T47D (cell line): Measurements from ENCODE around the gene BANK1.
A peak's percentile ranks its signal among the peaks of the same experiment; 100 is the strongest.

Source experiments
- DNase-seq, 2 experiments: peaks; one replicate each; pipeline versions ENCODE4 v3.0.0 to v3.0.0-alpha.2; 2011 to 2012; ENCODE audit warnings: low read depth in 1 of 2, low spot score in 1 of 2
- JUND ChIP-seq: IDR thresholded peaks from 2 replicates; pipeline ENCODE4 v1.6.1; 2012; ENCODE audit warnings: low read depth
- in situ Hi-C: cut with HindIII; loops from 2 replicates; pipeline ENCODE4 v1.10.0; 2016; ENCODE audit warnings: low sequenced_read_pairs, low pct_unique_long_range_greater_than_20kb

The BANK1 gene

DNA sequence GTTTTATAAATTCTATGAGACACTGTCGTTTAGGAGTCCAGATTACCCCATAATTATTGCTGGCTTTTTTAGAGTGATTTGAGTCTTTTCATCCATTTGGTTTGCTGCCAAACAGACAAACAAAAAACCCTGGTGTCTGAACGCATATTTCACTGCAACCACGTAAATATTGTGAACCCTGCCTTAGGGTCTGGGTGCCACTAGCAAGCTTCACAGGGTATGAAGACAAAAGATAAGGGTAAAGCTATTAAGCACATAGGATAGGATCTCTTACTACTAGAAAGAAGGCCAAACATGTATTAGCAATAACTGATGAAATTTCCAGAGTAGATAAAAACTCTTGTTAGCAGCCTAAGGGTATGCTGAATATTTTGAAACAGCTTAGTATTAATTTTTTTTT lies 143.3 kb downstream of the BANK1 start:
- no peak for DNase-seq
- no peak for TF ChIP-seq JUND
- in situ Hi-C loops: no loop called here

GRCh38 chr4:101938836-101939235 lies 148.3 kb downstream of the BANK1 start:
- TF ChIP-seq JUND: no peak
- no peak for DNase-seq
- in situ Hi-C loops: no loop called here

DNA sequence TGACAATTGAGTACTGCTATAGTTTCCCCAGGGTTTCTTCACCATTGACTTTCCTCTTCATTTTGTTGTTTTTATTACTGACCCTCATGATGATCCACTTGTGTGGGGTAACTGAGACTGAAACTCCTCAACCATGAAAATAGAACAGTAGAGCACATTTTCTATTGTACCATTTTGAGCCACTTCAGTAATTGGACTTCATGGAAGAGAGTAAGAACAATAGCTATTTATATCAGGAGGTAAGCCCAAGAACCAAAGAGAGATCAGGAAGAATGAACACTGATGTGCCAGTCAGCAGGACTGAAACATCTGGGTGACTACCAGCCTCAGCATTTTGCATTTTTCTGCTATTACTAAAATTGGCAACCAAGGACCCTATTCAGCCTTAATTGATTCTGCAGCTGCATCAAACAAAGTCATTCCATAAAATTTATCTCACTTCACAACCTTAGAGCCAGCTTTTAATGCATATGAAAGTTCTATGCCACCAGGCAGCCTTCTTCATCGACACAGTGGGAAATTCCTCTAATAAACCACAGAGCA lies 151.4 kb downstream of the BANK1 start:
- DNase-seq: no peak
- no peak for TF ChIP-seq JUND
- in situ Hi-C loops: no loop called here

DNA sequence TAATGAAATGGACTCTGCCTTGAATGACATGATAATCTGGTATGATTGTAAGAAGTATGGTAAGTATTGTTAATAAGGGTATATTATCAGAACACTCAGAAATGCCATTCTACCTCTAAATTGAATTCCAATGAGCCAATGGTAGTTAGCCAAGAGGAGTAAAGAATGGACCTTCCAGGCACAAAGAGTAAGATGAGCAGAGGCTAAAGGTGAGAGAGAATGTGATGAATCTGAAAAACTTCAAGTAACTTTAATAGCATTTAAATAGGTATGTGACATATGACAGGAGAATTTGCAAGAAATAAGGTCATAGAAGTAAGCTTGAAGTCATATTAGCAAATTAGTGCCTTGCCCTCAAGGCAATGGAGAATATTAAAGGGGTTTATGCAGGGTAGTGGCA lies 152.4 kb downstream of the BANK1 start:
- TF ChIP-seq JUND: no peak
- in situ Hi-C loops: no loop called here
- DNase-seq: no peak

- TF ChIP-seq JUND: no peak
- no peak for DNase-seq
- in situ Hi-C loops: no loop called here
Observed at GRCh38 chr4:101944649-101945048, 154.1 kb downstream of the BANK1 start.

- in situ Hi-C loops: no loop called here
Observed at GRCh38 chr4:101948055-101948454, 157.5 kb downstream of the BANK1 start.

DNA sequence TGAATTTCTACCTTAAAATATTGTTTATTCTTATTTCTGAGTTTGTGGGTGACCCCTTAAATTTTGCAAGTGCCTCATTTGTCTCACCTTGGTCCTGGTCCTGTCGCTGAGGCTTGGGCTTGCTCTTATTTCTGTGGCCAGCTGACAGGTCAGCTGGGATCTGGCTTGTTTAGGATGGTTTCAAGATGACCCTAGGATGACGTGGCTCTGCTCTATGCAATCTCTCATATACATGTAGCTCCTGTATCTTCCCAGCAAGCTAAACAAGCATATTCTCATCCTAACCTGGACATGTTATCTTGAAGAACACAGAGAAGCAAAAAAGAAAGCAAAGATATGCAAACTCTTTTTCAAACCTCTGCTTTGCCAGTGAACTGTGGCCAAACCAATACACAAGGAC lies 158.4 kb downstream of the BANK1 start:
- no peak for DNase-seq
- in situ Hi-C loops: no loop called here
- no peak for TF ChIP-seq JUND

More at GRCh38 chr4:101948055-101948454, 157.5 kb downstream of the BANK1 start:
- no peak for DNase-seq
- no peak for TF ChIP-seq JUND

- in situ Hi-C loops: no loop called here
- no peak for DNase-seq
- no peak for TF ChIP-seq JUND
Observed at GRCh38 chr4:101950258-101950979, 159.9 kb downstream of the BANK1 start.

DNA sequence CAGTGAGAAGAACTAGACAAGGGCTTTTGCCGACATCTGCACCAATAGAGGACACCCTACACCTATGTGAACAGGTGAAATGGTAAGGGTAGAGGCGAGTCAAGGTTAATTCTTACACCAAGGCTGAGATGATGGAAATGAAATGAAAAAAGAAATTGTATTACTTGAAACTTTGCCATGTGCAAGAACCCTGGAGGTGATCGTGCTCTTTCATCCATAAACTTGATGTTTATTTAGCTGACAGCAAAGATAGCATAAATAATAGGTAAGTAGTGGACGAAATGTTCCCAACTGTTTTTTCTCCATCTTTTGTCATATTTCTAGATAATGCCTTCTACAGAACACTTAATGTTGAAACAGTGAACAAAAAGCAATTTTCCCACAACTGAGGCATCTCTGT lies 162.5 kb downstream of the BANK1 start:
- TF ChIP-seq JUND: no peak
- in situ Hi-C loops: no loop called here
- DNase-seq: peak in 1 of 2 experiments; percentile 53

- in situ Hi-C loops: no loop called here
- TF ChIP-seq JUND: 0 out of 2 replicates have a peak, but pooled peaks have one; percentile 17
- DNase-seq: peak in 1 of 2 experiments; percentile 68
Observed at GRCh38 chr4:101953949-101954348, 163.4 kb downstream of the BANK1 start.

DNA sequence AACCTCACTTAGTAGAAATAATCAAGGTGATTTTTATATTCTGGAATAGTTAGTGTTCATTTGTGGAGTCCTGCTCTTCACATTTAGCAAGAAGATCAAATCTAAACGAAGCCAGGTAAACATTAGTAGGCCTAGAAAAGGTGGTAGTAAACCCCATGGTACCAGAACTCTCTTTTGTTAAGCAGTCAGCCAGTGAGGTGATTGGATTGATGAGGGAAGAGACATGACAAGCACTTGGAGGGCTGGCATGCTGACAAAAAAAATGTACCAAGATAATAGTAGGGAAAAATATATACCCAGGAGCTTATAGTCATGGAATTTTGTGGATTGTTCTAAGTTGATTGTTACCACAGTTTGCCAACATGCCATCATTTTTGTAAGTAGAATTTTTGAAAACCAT lies 163.8 kb downstream of the BANK1 start:
- DNase-seq: peak in 1 of 2 experiments; percentile 20
- TF ChIP-seq JUND: no peak
- in situ Hi-C loops: no loop called here

GRCh38 chr4:101954975-101955678 lies 164.6 kb downstream of the BANK1 start:
- no peak for DNase-seq
- in situ Hi-C loops: no loop called here
- TF ChIP-seq JUND: no peak
